CD4-positive, alpha-beta T cell treated with Interleukin-12 subunit alpha and Interleukin-12 subunit beta, for 1 hour (primary cell): ENCODE results near the gene GSTA2.
"Not testable (repeated sequence)": the region's sequence is repeated elsewhere in the genome, so short reads cannot be mapped to it uniquely, and the experiment has no call there.

Experiments used
- DNase-seq: peaks from one replicate; pipeline ENCODE4 v3.0.0-alpha.2; 2020

GSTA2 gene

DNA sequence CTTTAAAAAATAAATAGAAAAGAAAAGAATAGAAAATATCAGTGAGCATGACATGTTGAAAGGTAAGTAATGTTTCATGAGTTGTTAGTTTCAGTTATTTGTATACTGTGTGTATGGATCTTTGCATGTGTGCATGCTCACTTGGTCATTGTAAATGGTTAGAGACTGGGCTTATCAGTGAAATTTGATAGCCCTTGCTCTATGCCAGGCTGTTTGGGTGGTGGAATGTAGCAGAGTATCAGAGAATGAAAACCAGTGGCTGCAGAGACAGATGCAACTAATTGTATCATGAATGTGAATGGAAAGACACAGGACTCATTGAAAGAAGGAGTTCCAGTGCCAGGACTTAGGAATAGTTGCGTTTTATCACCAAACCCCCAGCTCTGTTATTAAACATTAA lies 4.2 kb downstream of the GSTA2 start:
- DNase-seq: no peak

DNA sequence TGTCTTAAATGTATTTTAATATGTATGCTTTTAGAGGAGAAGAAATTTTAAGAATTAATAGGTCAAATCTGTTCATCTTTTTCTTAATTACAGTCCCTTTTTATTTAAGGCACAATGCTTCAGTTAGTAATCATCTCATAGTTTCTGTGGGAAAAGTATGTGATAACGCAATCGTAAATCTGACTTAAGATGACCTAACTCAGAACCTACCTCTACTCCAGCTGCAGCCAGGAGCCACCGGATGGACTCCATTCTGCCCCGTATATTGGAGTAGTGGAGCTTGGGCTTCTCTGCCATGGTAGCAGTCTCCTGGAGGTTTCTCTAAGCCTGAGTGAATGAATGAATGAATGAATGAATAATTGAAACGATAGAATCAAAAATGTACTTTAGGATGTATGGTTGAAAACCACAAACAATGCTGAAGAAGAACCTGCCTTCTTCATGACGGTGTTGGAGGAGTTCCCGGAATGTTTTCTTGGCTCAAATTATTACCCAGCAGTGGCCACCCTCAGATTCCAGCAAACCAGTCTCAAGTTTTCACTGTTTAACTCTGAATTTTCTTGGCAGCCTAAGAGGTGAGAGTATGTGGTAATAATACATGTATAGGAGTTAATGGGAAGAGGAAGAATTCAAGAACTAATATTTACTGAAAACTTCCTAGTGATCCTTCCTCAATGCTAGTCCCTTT lies 5.5 kb downstream of the GSTA2 start:
- DNase-seq: not testable (repeated sequence)

DNA sequence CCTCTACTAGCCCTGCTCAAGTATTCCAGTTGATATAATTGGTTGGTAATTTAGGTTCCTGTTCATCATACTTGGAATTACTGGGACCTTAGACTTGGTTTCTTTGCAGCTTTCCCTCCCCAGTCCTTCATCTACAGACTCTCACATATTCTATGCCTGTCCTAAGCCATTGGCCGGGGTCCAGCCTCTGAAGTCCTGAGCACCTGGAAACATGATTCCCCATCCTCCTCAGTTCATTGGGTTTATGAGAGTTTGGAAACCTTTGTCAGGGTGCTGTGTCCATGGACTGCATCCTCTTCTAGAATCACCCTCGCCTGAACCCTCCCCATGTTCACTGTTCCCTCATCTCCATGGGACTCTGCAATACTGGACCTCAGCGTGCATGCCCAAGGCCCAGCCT lies 8.8 kb downstream of the GSTA2 start:
- no peak for DNase-seq

DNA sequence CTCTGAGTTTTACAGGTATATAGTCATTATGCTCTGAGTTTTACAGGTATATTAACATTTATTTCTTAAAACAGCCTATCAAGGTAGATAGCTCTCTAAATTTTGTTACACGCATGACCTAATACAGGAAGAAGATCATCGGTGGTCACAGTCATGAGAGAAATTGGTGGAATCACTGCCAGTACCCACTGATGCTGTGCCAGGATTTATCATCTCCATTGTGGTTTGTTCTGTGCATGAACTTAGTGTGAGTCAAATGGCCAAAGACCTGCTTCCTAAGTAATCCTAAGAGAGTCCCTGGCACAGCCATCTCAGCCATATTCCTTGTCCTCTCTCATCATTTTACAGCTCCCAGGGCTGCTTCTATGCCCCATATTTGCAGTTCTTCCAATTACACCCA lies 10.1 kb downstream of the GSTA2 start:
- not testable (repeated sequence) for DNase-seq

DNA sequence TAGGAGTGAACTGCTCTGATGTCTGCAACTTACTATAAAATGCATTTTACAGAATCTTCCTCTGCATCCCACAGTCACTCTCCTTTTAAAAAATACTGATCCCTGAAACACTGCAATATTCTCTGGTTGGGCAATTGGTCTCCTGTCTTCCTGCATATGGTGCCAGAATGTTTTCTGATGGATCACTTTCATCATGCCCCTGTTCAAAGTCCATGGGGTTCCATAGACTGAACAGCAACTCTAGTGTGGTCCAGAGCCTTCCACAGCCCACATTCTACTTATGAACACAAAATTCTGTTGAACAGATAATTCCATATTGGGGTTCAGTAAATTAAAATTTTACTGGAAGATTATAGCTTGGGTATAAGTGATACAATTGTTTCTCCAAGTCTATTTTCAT lies 11.0 kb downstream of the GSTA2 start:
- no peak for DNase-seq

DNA sequence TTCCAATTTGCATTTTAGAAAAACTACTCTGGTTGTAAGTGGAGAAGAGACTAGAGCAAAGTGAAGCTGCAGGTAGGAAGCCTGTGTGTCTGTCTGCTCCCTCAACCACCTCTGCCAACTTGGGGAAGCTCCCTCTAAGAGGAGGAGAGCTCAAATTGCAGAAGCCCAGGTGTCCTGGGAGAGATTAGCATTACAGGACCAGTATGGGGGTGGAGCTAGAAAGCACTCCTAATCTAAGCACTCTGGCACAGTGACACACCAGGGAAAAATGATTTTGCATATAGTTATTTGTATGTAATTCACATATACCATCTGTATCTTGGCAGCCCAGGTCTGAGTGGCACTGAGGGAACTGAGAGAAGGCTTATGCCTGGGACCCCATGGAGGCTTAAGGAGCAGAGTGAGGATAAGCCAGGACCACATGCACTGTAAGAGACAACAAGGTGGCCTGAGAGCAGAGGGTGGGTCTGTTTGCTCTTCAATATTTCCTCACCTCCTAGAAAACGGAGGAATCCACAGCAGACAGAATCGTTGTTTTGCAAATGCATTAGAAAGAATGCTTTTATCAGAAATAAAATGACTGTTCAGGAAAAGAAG lies 13.6 kb downstream of the GSTA2 start:
- DNase-seq: no peak

DNA sequence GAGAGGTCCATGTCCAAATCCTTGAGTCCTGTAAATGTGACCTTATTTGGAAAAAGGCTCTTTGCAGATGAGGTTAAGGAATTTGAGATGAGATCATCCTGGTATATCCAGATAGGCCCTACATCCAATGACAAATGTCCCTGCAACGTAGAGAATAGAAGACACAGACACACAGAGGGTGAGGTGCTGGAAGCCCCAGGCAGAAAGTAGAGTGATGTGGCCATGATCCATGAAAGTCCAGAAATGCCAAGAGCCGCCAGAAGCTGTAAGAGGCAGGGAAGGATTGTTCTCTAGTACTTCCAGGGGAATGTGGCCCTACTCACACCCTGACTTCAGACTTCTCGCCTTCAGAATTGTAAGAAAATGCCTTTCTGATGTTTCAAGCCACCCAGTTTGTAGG lies 16.0 kb downstream of the GSTA2 start:
- not testable (repeated sequence) for DNase-seq

DNA sequence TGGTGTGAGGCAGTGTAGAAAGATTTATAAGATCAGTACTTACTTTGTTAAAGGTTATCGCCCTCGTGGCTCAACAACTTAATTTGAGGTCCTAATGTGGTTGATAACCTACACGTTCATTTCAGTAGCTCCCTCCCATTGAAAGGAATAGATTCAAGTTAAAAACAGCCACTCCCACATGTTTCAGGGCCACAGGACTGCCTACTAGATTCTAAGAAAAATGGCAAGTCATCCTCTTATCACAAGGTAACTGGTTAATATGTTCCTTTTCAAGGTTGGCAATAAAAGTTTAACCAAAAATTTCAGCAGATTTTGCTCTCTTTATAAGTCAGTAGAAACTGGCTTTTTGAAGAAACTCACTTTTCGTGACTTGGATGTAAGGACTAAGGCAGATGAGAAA lies 17.1 kb downstream of the GSTA2 start:
- DNase-seq: no peak

DNA sequence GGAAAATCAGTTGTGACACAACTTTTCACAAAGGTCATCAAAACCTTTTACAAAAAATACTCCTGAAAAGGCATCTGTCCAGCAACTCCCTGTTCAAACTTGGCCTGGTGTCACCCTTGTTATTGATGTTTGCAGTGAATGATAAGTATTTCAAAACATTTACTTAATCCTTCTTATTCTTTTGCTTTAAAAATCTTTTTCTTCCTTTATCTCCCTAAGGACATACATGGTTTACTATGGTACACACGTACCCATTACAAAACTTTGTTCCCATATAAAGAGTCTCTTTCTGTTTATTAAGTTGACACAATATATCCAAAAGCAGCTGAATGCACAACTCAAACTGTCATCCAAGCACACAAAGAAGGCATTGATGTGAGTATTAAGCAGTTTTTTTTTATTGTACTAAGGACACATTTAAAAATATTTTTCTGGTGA lies 17.5 kb downstream of the GSTA2 start:
- DNase-seq: no peak

DNA sequence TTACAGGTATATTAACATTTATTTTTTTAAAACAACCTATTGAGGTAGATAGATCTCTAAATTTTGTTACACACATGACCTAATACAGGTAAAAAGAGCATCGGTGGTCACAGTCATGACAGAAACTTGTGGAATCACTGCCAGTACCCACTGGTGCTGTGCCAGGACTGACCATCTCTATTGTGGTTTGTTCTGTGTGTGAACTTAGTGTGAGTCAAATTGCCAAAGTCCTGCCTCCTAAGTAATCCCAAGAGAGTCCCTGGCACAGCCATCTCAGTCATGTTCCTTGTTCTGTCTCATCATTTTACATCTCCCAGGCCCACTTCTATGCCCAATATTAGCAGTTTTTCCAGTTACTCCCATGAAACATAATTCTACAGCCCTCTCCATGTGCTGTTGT lies 21.4 kb downstream of the GSTA2 start:
- DNase-seq: no peak

DNA sequence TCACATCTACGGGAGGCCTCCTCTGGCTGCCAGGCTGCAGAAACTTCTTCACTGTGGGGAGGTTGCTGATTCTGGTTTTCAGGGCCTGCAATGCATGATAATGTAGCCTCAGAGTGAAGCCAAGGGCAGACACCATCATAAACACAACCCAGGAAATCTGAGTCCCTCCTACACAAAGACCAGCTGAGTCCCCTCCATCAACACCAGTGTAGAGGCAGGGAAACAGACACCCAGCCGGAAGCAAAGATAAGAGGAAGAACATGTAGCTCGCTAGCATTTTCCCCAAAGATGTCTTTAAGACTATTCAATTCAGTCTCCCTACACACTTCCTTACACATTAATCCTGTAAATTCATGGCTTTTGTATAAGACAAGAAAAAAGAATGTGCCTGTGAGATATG lies 23.6 kb downstream of the GSTA2 start:
- DNase-seq: no peak

DNA sequence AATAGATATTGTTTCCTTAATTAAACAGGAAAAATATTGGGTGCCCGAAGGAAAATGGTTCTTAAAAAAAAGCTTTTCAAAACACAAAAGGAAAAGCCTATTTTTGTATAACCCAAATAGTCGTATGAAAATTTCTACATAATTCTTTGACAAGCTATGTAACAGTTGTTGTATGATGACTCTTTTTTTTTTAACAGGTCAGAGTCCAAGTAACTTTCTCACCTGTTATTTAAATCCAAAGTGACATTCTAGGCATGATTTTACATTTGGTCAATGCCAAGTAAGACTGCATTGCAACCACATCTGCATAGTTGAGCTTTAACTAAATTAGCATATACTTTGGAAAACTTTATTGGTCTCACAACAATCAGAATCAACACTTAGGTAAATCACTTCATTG lies 24.1 kb downstream of the GSTA2 start:
- DNase-seq: no peak

DNA sequence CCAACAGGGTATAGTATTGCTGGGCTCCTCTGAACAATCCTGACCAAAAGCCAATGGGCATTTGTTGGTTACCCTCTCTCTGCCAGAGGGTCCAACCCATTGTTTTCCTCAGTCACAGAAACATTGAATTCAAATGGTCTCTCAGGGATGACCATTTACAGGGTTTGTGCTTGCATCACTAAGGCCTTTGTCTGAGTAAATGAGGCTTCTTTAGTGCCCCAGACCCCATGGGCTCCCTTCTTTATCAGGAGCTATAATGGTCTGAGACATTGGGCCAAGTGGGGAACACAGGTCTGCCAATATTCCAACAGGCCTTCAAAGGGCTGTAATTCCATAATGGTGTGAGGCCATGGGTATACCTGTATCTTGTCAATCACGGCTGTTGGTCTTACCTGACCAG lies 27.1 kb downstream of the GSTA2 start:
- no peak for DNase-seq

DNA sequence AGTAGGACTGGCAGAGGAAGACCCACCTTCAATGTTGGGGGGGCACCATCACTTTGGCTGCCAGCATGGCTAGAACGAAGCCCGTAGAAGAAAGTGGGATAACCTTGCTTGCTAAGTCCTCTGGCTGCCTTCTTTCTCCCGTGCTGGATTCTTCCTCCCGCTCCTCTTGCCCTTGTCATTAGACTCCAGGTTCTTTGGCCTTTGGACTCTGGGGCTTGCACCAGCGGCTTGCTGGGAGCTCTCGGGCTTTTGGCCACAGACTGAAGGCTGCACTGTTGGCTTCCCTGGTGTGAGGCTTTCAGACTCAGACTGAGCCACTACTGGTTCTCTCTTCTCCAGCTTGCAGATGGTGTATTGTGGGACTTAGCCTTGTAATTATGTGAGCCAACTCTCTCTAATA lies 28.2 kb downstream of the GSTA2 start:
- no peak for DNase-seq

DNA sequence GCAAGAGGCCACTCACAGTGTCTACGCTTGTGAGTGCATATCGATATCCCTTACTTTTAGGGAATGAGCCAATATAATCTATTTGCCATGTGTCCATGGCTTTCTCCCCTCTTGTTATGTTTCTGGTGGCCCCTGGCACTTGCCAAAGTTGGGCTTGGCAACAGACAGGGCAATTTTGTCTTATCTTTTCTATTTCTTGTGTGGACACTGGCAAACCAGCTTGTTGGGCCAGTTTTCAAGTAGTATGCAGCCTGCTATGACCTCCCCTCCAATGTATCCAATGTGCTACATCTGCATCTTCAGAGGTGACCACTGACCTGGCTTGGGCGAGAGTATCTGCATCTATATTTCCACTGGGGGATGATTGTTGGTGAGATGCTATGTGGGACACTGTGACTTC lies 29.2 kb downstream of the GSTA2 start:
- no peak for DNase-seq

DNA sequence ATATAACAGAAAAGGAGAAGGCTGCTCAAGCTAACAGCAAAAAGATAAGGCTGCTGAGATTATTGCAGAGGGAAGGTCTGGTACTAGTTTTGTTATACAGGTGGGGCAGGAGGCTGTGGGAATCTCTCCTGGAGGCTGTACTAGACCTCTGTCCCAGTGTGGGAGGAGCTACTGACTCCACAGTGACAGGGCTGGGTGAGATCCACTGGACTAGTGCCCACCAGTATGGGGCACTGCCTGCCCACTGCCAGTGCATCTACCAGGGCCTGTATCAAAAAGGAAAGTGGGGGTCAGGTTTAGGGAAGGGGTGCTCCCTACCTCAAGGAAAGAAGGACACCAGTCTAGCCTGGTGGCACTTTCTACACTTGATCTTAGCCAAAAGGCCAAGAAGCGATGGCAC lies 30.1 kb downstream of the GSTA2 start:
- no peak for DNase-seq

DNA sequence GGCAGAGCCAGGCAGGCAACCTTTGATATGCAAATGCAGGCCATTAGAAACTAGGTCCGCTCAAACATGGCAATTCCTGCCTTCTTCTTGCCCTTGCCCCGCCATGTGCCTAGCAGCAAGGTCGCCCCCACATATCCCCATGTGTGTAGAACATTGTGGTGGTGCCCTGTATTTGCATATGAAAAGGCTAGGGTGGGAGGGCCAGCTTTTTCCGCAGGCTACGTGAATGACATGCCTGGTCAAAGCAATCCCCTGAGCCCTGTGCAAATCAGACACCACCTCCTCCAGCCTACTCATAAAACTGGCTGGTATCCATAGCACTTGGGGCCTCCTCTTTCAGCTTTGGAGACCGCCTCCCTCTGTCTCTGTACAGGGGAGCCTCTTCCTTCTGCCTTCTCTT lies 31.6 kb downstream of the GSTA2 start:
- DNase-seq: no peak

DNA sequence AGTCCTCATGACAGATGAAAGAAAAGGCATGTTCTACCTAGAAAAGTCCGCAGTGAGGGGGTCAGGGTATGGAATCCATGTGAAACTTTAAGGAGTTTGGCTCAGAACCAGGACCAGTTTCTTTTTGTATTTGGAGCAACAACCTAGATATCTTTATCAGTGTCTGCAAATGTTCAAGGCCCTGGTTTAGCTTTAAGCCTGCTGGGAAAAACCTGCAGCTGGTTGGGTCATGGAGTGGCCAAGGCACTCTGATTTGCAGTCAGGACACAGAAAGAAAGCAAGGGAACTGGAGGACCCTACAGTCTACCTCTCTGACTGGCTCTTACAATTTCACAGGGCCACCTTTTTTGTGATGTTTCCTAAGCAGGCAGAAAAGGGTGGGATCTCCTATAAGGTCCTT lies 33.7 kb downstream of the GSTA2 start:
- no peak for DNase-seq

DNA sequence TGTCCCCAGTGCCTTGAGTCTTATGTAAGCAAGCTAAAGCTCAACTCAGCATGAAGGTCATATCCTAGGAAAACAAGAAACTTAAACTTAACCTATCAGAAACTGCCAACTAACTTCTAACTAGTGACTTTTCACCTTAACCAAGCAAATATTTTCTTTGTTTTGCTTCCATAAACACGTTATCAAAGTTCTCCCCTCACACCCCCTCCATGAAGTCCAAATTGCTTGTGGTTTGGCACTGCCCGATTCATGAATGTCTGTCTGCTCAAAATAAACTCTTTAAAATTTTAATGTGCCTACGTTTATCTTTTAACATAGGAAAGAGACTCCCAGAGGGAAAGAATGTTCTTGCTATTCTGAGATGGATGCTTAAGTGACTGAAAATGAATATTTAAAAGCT lies 34.9 kb downstream of the GSTA2 start:
- no peak for DNase-seq

DNA sequence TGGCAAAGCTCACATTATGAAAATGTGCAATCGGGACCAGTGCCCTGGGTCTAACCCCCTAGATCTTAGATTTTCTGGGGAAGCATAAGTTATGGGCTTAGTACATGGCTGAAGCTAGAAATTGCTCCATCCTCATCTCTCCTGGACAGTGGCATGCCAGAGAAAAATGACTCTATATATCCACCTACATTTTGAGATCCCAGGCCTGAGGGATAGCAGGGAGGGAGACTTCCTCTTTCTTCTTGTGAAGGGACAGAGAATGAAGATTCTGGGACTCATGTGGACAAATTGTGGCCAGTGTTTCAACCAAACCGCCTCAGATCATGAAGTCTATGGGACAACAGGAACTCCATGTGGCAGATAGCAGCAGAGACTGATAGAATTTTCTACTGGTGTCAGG lies 35.4 kb downstream of the GSTA2 start:
- no peak for DNase-seq

DNA sequence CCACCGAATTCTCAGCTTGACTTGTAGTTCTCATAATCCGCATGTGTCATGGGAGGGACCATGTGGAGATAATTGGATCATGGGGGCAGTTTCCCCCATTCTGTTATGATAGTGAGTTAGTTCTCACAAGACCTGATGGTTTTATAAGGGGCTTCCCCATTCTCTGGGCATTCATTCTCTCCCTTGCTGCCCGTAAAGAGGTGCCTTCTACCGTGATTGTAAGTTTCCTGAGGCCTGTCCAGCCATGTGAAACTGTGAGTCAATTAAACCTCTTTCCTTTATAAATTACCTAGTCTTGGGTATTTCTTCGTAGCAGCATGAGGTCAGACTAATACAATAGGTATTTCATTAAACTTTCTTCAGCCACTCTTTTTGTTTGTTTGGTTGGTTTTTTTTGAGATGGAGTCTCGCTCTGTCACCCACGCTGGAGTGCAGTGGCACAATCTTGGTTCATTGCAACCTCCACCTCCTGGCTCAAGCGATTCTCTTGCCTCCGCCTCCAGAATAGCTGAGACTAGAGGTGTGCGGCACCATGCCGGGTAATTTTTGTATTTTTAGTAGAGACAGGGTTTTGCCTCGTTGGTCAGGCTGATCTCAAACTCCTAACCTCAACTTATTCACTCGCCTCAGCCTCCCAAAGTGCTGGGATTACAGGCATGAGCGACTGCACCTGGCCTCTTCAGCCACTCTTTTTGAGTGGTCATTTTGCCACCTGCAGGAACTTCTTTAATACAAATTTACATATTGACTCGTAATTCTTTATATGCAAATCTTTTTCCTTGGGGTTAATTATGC lies 36.3 kb downstream of the GSTA2 start:
- no peak for DNase-seq

DNA sequence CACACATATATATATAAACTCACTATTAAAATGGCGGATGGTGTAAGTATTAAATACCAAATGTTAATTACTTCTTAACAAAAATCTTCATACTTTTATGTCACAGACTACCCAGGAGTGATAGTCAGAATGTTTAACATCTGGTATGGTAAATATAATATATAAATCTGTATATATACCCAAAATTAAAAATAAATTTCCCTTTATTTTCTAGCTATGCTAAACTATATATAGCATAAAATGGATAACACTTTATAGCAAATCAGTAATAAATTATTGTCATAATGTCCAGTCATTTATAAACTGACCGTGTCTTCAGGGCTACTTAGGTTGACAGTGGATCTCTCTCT lies 37.1 kb downstream of the GSTA2 start:
- no peak for DNase-seq

DNA sequence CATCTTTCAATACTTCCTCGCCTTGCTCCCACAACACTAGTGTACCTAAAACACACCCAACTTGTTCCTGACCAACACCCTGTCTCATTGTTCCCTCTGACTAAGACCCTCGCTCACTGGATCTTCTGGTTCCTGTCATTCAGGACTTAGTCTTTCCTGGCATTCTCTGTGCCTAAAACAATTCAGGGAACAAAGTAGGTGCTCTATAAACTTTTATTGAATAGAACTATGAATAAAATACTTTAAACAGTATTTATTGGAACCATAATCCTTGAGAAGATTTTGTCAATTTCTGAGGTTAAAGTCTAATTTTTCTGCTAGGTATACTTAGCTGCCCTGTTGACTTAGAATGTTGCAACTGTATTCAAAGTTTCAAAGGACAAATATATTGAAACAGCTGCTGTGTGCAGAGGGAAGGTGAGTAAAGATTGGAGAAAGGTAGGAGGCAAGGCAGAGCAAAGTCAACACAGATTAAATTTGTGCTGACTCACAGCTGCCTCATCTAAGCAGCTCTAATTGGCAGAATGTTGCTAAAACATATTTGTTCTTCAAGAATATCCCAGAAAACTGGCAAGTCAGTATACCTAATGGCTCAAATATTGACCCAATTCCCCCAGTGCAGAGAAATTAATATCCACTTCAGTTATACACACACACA lies 37.6 kb downstream of the GSTA2 start:
- DNase-seq: no peak

DNA sequence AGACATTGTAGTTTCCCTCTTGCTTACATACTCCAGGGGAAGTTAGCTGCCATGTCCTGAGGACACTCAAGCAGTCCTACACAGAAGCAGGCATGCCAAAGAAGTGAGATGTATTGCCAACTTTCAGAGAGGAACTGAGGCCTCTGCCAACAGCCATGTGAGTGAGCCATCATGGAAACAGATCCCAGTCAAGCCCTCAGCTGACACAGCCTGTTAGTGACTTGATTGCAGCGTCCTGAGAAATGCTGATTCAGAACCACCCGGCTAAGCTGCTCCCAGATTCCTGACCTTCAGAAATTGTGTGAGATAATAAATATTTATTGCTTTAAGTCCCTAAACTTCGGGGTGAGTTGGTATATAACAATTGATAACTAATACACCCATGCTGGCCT lies 38.1 kb downstream of the GSTA2 start:
- no peak for DNase-seq
